Medulla oblongata (tissue), 1 donor: Measurements from ENCODE around the gene MORN4.

Experiments
- DNase-seq: peaks from one replicate; pipeline ENCODE4 v3.0.0-alpha.2; 2015; ENCODE audit errors: extremely low spot score

Gene MORN4

GRCh38 chr10:97573672-97574071 lies 59.6 kb downstream of the MORN4 start:
- no peak for DNase-seq

GRCh38 chr10:97573021-97573420 lies 60.3 kb downstream of the MORN4 start:
- DNase-seq = no peak

- DNase-seq = peak; percentile 90
These were observed 60.9 kb downstream of the MORN4 start, which contains the start of gene ANKRD2 for GRCh38 chr10:97572214-97572989. ANKRD2 (plus strand) TSS chr10:97572779; CDS start chr10:97572789, 10 bp downstream.

- DNase-seq = no peak
These were observed 61.7 kb downstream of the MORN4 start for GRCh38 chr10:97571622-97572021.

GRCh38 chr10:97570789-97571471 lies 62.4 kb downstream of the MORN4 start:
- DNase-seq = peak; percentile 45

- DNase-seq = no peak
These were observed 63.0 kb downstream of the MORN4 start for GRCh38 chr10:97570146-97570788.

GRCh38 chr10:97567891-97568290 lies 65.4 kb downstream of the MORN4 start:
- no peak for DNase-seq

- no peak for DNase-seq
These were observed 66.8 kb downstream of the MORN4 start for GRCh38 chr10:97566336-97566996.

GRCh38 chr10:97564776-97565175 lies 68.5 kb downstream of the MORN4 start:
- DNase-seq = no peak
